Endodermal cell (in vitro differentiated cells): Measurements from ENCODE around the gene TXK. TPM values are rescaled to one million over a fixed set of nuclear protein-coding genes. Genes with fewer than 3 reads are reported as not detected.

Experiments
- DNase-seq: peaks from one replicate; pipeline ENCODE4 v3.0.0-alpha.2; 2017
- H3K27ac ChIP-seq: 2 replicates; pipeline ENCODE4 v1.5.1; 2013; ENCODE audit warnings: mild to moderate bottlenecking, low read depth, low read length, moderate library complexity
- H3K27me3 ChIP-seq: 2 replicates; pipeline ENCODE4 v1.6.1; 2013; ENCODE audit warnings: mild to moderate bottlenecking, low read length, moderate library complexity; ENCODE audit not compliant: insufficient read depth, control insufficient read depth, poor library complexity, severe bottlenecking
- H3K36me3 ChIP-seq: 2 replicates; pipeline ENCODE4 v1.7.0; 2013; ENCODE audit warnings: mild to moderate bottlenecking, low read length, moderate library complexity; ENCODE audit not compliant: control insufficient read depth, insufficient read depth
- H3K4me1 ChIP-seq: one replicate; pipeline ENCODE4 v1.7.0; 2013; ENCODE audit warnings: low read length; ENCODE audit not compliant: control insufficient read depth, insufficient read depth
- H3K4me3 ChIP-seq: 2 replicates; pipeline ENCODE4 v1.5.1; 2013; ENCODE audit warnings: mild to moderate bottlenecking, low read length, moderate library complexity
- H3K9ac ChIP-seq: 2 replicates; pipeline ENCODE4 v1.6.1; 2013; ENCODE audit warnings: mild to moderate bottlenecking, low read length, moderate library complexity; ENCODE audit not compliant: poor library complexity, severe bottlenecking; ENCODE audit errors: extremely low read depth
- H3K9me3 ChIP-seq: 2 replicates; pipeline ENCODE4 v1.6.1; 2013; ENCODE audit warnings: mild to moderate bottlenecking, low read length, moderate library complexity; ENCODE audit not compliant: control insufficient read depth
- H3K27ac Mint-ChIP-seq: 2 replicates; pipeline ENCODE4 v1.8.0; 2020; ENCODE audit warnings: mixed read lengths
- H3K27me3 Mint-ChIP-seq: 2 replicates; pipeline ENCODE4 v1.8.0; 2021; ENCODE audit warnings: mild to moderate bottlenecking, mixed read lengths; ENCODE audit not compliant: insufficient read depth
- H3K36me3 Mint-ChIP-seq: 2 replicates; pipeline ENCODE4 v1.8.0; 2020; ENCODE audit warnings: low read depth, mixed read lengths
- H3K4me1 Mint-ChIP-seq: 2 replicates; pipeline ENCODE4 v1.8.0; 2020; ENCODE audit warnings: mixed read lengths
- H3K4me3 Mint-ChIP-seq: 2 replicates; pipeline ENCODE4 v1.8.0; 2020; ENCODE audit warnings: mild to moderate bottlenecking, moderate library complexity, mixed read lengths
- H3K9me3 Mint-ChIP-seq: 2 replicates; pipeline ENCODE4 v1.8.0; 2020; ENCODE audit warnings: mild to moderate bottlenecking, mixed read lengths
- CTCF ChIP-seq: fragments of 200-600 bp; sonication (generic); conservative IDR thresholded peaks from 2 replicates; pipeline ENCODE4 v1.5.0; 2021; ENCODE audit warnings: antibody characterized with exemption, mild to moderate bottlenecking
- WGBS, 2 experiments: methylation state at CpG; one replicate each; pipeline versions ENCODE4 v1.1.5 to v1.1.7; 2013; ENCODE audit warnings: missing lambda C conversion rate in 2 of 2, mixed read lengths in 1 of 2; ENCODE audit not compliant: insufficient coverage in 1 of 2, insufficient read length in 1 of 2; 5-methylcytosine and 5-hydroxymethylcytosine counted together
- total RNA-seq, 2 donors: library from RNA; stranded (reverse); fragmentation: NEBNext Ultra II Directional in 1 of 2; extraction: Animal tissue kit (Norgen Biotek cat#: 25700) in 1 of 2; gene quantifications; 2 replicates in 1 of 2; 3 replicates in 1 of 2; pipeline ENCODE4 v1.2.1, GENCODE V29; 2021

TXK gene
- total RNA-seq, 2 donors from 2014 or later, result 0.66 to 0.68 TPM

- no peak overlapping the region for H3K27ac Mint-ChIP-seq
- no peak overlapping the region for H3K4me3 ChIP-seq
- peaks cover 18% of the 10 kb centered on the region for H3K36me3 ChIP-seq
- DNase-seq, result no peak
- 96% methylated on average over 4 of the region's 4 CpGs for WGBS, 2 experiments
- H3K4me1 ChIP-seq, result no peaks in the 10 kb centered on the region
- H3K27me3 ChIP-seq, result peaks cover under 1% of the 10 kb centered on the region
- peaks cover 4% of the 10 kb centered on the region for H3K27me3 Mint-ChIP-seq
- TF ChIP-seq CTCF, result no peak
- peaks cover 11% of the 10 kb centered on the region for H3K36me3 Mint-ChIP-seq
- H3K9ac ChIP-seq, result no peak overlapping the region
- peaks cover 11% of the 10 kb centered on the region for H3K4me1 Mint-ChIP-seq
- no peak overlapping the region for H3K4me3 Mint-ChIP-seq
- no peak overlapping the region for H3K27ac ChIP-seq
- no peaks in the 10 kb centered on the region for H3K9me3 ChIP-seq
- H3K9me3 Mint-ChIP-seq, result no peaks in the 10 kb centered on the region
These were observed 109.5 kb downstream of the TXK start for GRCh38 chr4:48024522-48024921.

- no peak overlapping the region for H3K9ac ChIP-seq
- Mint-ChIP-seq H3K27ac (no peak overlapping the region), H3K4me3 (no peak overlapping the region), H3K36me3 (peaks cover 4% of the 10 kb centered on the region), H3K4me1 (peaks cover 3% of the 10 kb centered on the region), H3K9me3 (no peaks in the 10 kb centered on the region), H3K27me3 (peaks cover 26% of the 10 kb centered on the region)
- no peak overlapping the region for H3K4me3 ChIP-seq
- H3K36me3 ChIP-seq, result peaks cover 7% of the 10 kb centered on the region
- no peak for DNase-seq
- no peaks in the 10 kb centered on the region for H3K9me3 ChIP-seq
- WGBS, 2 experiments, result 96 to 100% methylated on average over 1 to 3 of the region's 3 CpGs
- peaks cover 6% of the 10 kb centered on the region for H3K4me1 ChIP-seq
- peaks cover 23% of the 10 kb centered on the region for H3K27me3 ChIP-seq
- no peak overlapping the region for H3K27ac ChIP-seq
- no peak for TF ChIP-seq CTCF
These were observed 111.8 kb downstream of the TXK start for GRCh38 chr4:48022192-48022799.

- no peak for TF ChIP-seq CTCF
- Mint-ChIP-seq H3K27me3 (peaks cover 30% of the 10 kb centered on the region), H3K27ac (no peak overlapping the region), H3K36me3 (peaks cover under 1% of the 10 kb centered on the region), H3K4me1 (peaks cover 3% of the 10 kb centered on the region), H3K4me3 (no peak overlapping the region), H3K9me3 (peaks cover 1% of the 10 kb centered on the region)
- Histone ChIP-seq H3K9me3 (no peaks in the 10 kb centered on the region), H3K36me3 (peaks cover under 1% of the 10 kb centered on the region), H3K4me1 (peaks cover 6% of the 10 kb centered on the region), H3K27me3 (peaks cover 27% of the 10 kb centered on the region), H3K9ac (no peak overlapping the region), H3K4me3 (no peak overlapping the region), H3K27ac (no peak overlapping the region)
- WGBS, 2 experiments, result 0% methylated on average over 1 of the region's 1 CpG; no CpG with 5 or more reads in 1 of the 2 experiments
- DNase-seq, result no peak
These were observed 113.0 kb downstream of the TXK start for GRCh38 chr4:48021100-48021499.
